A549 (cell line): ENCODE results near the gene ANO6.

ENCODE experiments used
- CEBPB ChIP-seq, 2 experiments: fragments of >200 bp in 1 of 2; sonication (Bioruptor Twin) in 1 of 2; formaldehyde crosslinking in 1 of 2; IDR thresholded peaks; 2 replicates each; pipeline ENCODE4 v1.6.1; 2012 to 2016
- EP300 ChIP-seq, 2 experiments: fragments of >200 bp; sonication (Bioruptor Twin); formaldehyde crosslinking; IDR thresholded peaks; 2 replicates in 1 of 2; 3 replicates in 1 of 2; pipeline ENCODE4 v1.6.1; 2016 to 2017
- MAX ChIP-seq: IDR thresholded peaks from 2 replicates; pipeline ENCODE4 v1.6.1; 2012
- NPAS2 ChIP-seq: fragments of 250-450 bp; sonication (Bioruptor Pico); IDR thresholded peaks from 2 replicates; pipeline ENCODE4 v1.8.0; 2022; ENCODE audit warnings: mild to moderate bottlenecking, moderate library complexity, borderline replicate concordance
- PHF8 ChIP-seq: fragments of 200-600 bp; sonication (generic); IDR thresholded peaks from 2 replicates; pipeline ENCODE4 v1.6.1; 2016; ENCODE audit warnings: low read depth, mild to moderate bottlenecking, antibody characterized with exemption, moderate library complexity, borderline replicate concordance
- POLR2A ChIP-seq: IDR thresholded peaks from 2 replicates; pipeline ENCODE4 v1.6.1; 2012; ENCODE audit warnings: mild to moderate bottlenecking, low read length
- RCOR1 ChIP-seq: fragments of 150-350 bp; IDR thresholded peaks from 2 replicates; pipeline ENCODE4 v1.6.1; 2014; ENCODE audit warnings: antibody characterized with exemption, low read length, low read depth
- RFX5 ChIP-seq: fragments of 450-650 bp; IDR thresholded peaks from 2 replicates; pipeline ENCODE4 v1.7.1; 2014; ENCODE audit warnings: antibody characterized with exemption, mild to moderate bottlenecking, moderate library complexity
- TF ChIP-seq, protein P1 (sequence below): fragments of >200 bp; sonication (Bioruptor Twin); formaldehyde crosslinking; IDR thresholded peaks from 2 replicates; pipeline ENCODE4 v1.6.1; 2016
- TF ChIP-seq, protein P2 (sequence below): IDR thresholded peaks from 2 replicates; pipeline ENCODE4 v1.6.1; 2012; ENCODE audit warnings: low read depth, borderline replicate concordance
- TF ChIP-seq, protein P3 (sequence below): fragments of >200 bp; sonication (Bioruptor Twin); formaldehyde crosslinking; IDR thresholded peaks from 3 replicates; pipeline ENCODE4 v1.5.1; 2016

GRCh38 chr12:45291518-45291917 is 75.6 kb downstream of the ANO6 start:
- TF ChIP-seq RFX5: no peak
- no peak for TF ChIP-seq POLR2A
- no peak for TF ChIP-seq CEBPB (IDR thresholded peaks at IDR 0.05)
- no peak for TF ChIP-seq PHF8
- TF ChIP-seq NPAS2 (CRISPR knock-in tag): no peak
- TF ChIP-seq, protein P1, sequence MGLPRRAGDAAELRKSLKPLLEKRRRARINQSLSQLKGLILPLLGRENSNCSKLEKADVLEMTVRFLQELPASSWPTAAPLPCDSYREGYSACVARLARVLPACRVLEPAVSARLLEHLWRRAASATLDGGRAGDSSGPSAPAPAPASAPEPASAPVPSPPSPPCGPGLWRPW: no peak
- TF ChIP-seq, protein P2, sequence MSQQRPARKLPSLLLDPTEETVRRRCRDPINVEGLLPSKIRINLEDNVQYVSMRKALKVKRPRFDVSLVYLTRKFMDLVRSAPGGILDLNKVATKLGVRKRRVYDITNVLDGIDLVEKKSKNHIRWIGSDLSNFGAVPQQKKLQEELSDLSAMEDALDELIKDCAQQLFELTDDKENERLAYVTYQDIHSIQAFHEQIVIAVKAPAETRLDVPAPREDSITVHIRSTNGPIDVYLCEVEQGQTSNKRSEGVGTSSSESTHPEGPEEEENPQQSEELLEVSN: no peak
- TF ChIP-seq, protein P3, sequence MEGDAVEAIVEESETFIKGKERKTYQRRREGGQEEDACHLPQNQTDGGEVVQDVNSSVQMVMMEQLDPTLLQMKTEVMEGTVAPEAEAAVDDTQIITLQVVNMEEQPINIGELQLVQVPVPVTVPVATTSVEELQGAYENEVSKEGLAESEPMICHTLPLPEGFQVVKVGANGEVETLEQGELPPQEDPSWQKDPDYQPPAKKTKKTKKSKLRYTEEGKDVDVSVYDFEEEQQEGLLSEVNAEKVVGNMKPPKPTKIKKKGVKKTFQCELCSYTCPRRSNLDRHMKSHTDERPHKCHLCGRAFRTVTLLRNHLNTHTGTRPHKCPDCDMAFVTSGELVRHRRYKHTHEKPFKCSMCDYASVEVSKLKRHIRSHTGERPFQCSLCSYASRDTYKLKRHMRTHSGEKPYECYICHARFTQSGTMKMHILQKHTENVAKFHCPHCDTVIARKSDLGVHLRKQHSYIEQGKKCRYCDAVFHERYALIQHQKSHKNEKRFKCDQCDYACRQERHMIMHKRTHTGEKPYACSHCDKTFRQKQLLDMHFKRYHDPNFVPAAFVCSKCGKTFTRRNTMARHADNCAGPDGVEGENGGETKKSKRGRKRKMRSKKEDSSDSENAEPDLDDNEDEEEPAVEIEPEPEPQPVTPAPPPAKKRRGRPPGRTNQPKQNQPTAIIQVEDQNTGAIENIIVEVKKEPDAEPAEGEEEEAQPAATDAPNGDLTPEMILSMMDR: no peak
- no peak for TF ChIP-seq RCOR1
- no peak for TF ChIP-seq MAX
- TF ChIP-seq EP300 (IDR thresholded peaks at IDR 0.05): no peak
